HCT116 (cell line): ENCODE measurements around the gene CPLX4. TPM values are rescaled to one million over a fixed set of nuclear protein-coding genes. Genes with fewer than 3 reads are reported as not detected.

Experiments used
- ATAC-seq: fragments of 200-7000 bp; cut with Tn5 transposase; 2 replicates; pipeline ENCODE4 v1.9.1; 2020; ENCODE audit warnings: mild to moderate bottlenecking, moderate library complexity
- BruUV-seq: library from RNA; stranded (reverse); fragments of 400-500 nt; replicated peaks from 2 replicates; lab custom pipeline; 2021; lab: Mats Ljungman, UMichigan
- CTCF ChIA-PET: fragments of 300-600 bp; sonication (Branson Sonifier 250); formaldehyde crosslinking; loops from one replicate; lab custom pipeline; 2021; ENCODE audit warnings: antibody characterized with exemption; lab: Charles Lee
- POLR2A ChIA-PET: fragments of 300-600, 350-600 bp; sonication (Branson Sonifier 250); formaldehyde crosslinking; loops from one replicate; lab custom pipeline; 2021; ENCODE audit warnings: antibody characterized with exemption; lab: Charles Lee
- RAD21 ChIA-PET, 2 experiments: fragments of 300-600 bp; sonication (Branson Sonifier 250); formaldehyde crosslinking; loops; one replicate each; lab custom pipeline; 2023; ENCODE audit warnings: low total read pairs in 2 of 2; ENCODE audit not compliant: uncharacterized antibody in 2 of 2, unreplicated experiment in 2 of 2, low non-redundant PET in 1 of 2; lab: Charles Lee
- DNase-seq: peaks from one replicate; pipeline ENCODE4 v3.0.0-alpha.2; 2010; ENCODE audit warnings: low read depth, low spot score
- H2AFZ ChIP-seq: fragments of 200-600 bp; shearing (Covaris generic), sonication (generic); 2 replicates; pipeline ENCODE4 v1.6.1; 2017; ENCODE audit warnings: low read depth, mixed run types, mixed read lengths, antibody characterized with exemption, low read length; ENCODE audit not compliant: poor library complexity, severe bottlenecking
- H3K27ac ChIP-seq: 2 replicates; pipeline ENCODE4 v1.5.1; 2012; ENCODE audit warnings: low read depth, low read length
- H3K27me3 ChIP-seq: fragments of 200-600 bp; sonication (generic); 2 replicates; pipeline ENCODE4 v1.6.1; 2016; ENCODE audit warnings: mixed run types, low read length, mixed read lengths; ENCODE audit not compliant: insufficient read depth
- H3K36me3 ChIP-seq, 2 experiments: fragments of 200-500 bp in 1 of 2; fragments of 200-600 bp in 1 of 2; sonication (Bioruptor generic) in 1 of 2; sonication (generic) in 1 of 2; 2 replicates each; pipeline versions ENCODE4 v1.5.1 to v1.6.1; 2014 to 2016; ENCODE audit warnings: low read length in 2 of 2, inconsistent platforms in 1 of 2, mixed read lengths in 1 of 2, mixed run types in 1 of 2; ENCODE audit not compliant: insufficient read depth in 2 of 2, control insufficient read depth in 1 of 2
- H3K4me1 ChIP-seq, 2 experiments: fragments of 200-600 bp in 1 of 2; sonication (generic) in 1 of 2; 2 replicates each; pipeline versions ENCODE4 v1.5.1 to v1.6.1; 2012 to 2017; ENCODE audit warnings: low read length in 2 of 2, inconsistent platforms in 1 of 2, mild to moderate bottlenecking in 1 of 2, mixed read lengths in 1 of 2, mixed run types in 1 of 2, moderate library complexity in 1 of 2; ENCODE audit not compliant: insufficient read depth in 2 of 2, control insufficient read depth in 1 of 2
- H3K4me2 ChIP-seq: fragments of 200-600 bp; sonication (generic); 2 replicates; pipeline ENCODE4 v1.6.1; 2017; ENCODE audit warnings: mixed run types, low read length, mixed read lengths
- H3K4me3 ChIP-seq, 2 experiments: fragments of 200-600 bp in 1 of 2; sonication (generic) in 1 of 2; replicated peaks in 1 of 2; 2 replicates each; pipeline ENCODE4 v1.5.1; 2011 to 2016; ENCODE audit warnings: low read length in 2 of 2, control low read depth in 1 of 2, low read depth in 1 of 2, mild to moderate bottlenecking in 1 of 2, mixed read lengths in 1 of 2, mixed run types in 1 of 2
- H3K79me2 ChIP-seq: fragments of 200-600 bp; sonication (generic); 2 replicates; pipeline ENCODE4 v1.6.1; 2017; ENCODE audit warnings: mild to moderate bottlenecking, mixed run types, low read length, moderate library complexity, mixed read lengths; ENCODE audit not compliant: insufficient read depth
- H3K9ac ChIP-seq: fragments of 200-600 bp; sonication (generic); 2 replicates; pipeline ENCODE4 v1.6.1; 2016; ENCODE audit warnings: low read length, mixed read lengths
- H3K9me2 ChIP-seq: fragments of 200-600 bp; sonication (generic), shearing (Covaris generic); 2 replicates; pipeline ENCODE4 v1.6.1; 2017; ENCODE audit warnings: mixed run types, mild to moderate bottlenecking, moderate library complexity; ENCODE audit not compliant: insufficient read depth
- H3K9me3 ChIP-seq, 2 experiments: fragments of 200-500 bp in 1 of 2; fragments of 200-600 bp in 1 of 2; sonication (Bioruptor generic) in 1 of 2; sonication (generic) in 1 of 2; 2 replicates each; pipeline ENCODE4 v1.6.1; 2014 to 2017; ENCODE audit warnings: low read length in 2 of 2, mixed read lengths in 2 of 2, inconsistent platforms in 1 of 2, low read depth in 1 of 2, mild to moderate bottlenecking in 1 of 2, mixed run types in 1 of 2, moderate library complexity in 1 of 2; ENCODE audit not compliant: control insufficient read depth in 1 of 2, insufficient read depth in 1 of 2
- H4K20me1 ChIP-seq: fragments of 200-600 bp; sonication (generic), shearing (Covaris generic); 2 replicates; pipeline ENCODE4 v1.6.1; 2017; ENCODE audit warnings: mixed run types, mild to moderate bottlenecking, moderate library complexity; ENCODE audit not compliant: insufficient read depth
- POLR2A ChIP-seq: IDR thresholded peaks from 2 replicates; pipeline ENCODE4 v1.7.0; 2011; ENCODE audit warnings: borderline replicate concordance; ENCODE audit not compliant: insufficient read depth, insufficient read length; ENCODE audit errors: extremely low read depth
- RAD21 ChIP-seq: IDR thresholded peaks from 2 replicates; pipeline ENCODE4 v1.6.1; 2012; ENCODE audit warnings: low read depth, mild to moderate bottlenecking
- SIN3A ChIP-seq: IDR thresholded peaks from 2 replicates; pipeline ENCODE4 v1.6.1; 2012; ENCODE audit warnings: low read depth
- intact Hi-C: fragments of 100-400 bp; cut with micrococcal nuclease; formaldehyde crosslinking; loops from 2 replicates; pipeline ENCODE4 v1.10.0; 2022
- total RNA-seq: library from RNA; stranded (reverse); gene quantifications from one replicate; pipeline ENCODE4 v1.2.1, GENCODE V29; 2021; ENCODE audit not compliant: unreplicated experiment
- TF ChIP-seq, protein P1 (sequence below), 3 experiments: fragments of 200-600 bp in 1 of 3; sonication (generic) in 1 of 3; IDR thresholded peaks in 2 of 3; conservative IDR thresholded peaks in 1 of 3; 2 replicates each; pipeline ENCODE4 v1.5.1; 2012 to 2017; ENCODE audit warnings: low read depth in 2 of 3, low read length in 2 of 3, antibody characterized with exemption in 1 of 3, borderline replicate concordance in 1 of 3, control low read depth in 1 of 3, mild to moderate bottlenecking in 1 of 3, mixed read lengths in 1 of 3, mixed run types in 1 of 3, moderate library complexity in 1 of 3; ENCODE audit not compliant: insufficient read depth in 1 of 3
- TF ChIP-seq, protein P2 (sequence below): IDR thresholded peaks from 2 replicates; pipeline ENCODE4 v1.6.1; 2012
- TF ChIP-seq, protein P3 (sequence below): IDR thresholded peaks from 2 replicates; pipeline ENCODE4 v1.6.1; 2011; ENCODE audit warnings: mild to moderate bottlenecking, low read length, moderate library complexity; ENCODE audit not compliant: insufficient replicate concordance; ENCODE audit errors: extremely low read depth

The CPLX4 gene
- total RNA-seq, 1 experiment from 2014 or later: not detected

DNA sequence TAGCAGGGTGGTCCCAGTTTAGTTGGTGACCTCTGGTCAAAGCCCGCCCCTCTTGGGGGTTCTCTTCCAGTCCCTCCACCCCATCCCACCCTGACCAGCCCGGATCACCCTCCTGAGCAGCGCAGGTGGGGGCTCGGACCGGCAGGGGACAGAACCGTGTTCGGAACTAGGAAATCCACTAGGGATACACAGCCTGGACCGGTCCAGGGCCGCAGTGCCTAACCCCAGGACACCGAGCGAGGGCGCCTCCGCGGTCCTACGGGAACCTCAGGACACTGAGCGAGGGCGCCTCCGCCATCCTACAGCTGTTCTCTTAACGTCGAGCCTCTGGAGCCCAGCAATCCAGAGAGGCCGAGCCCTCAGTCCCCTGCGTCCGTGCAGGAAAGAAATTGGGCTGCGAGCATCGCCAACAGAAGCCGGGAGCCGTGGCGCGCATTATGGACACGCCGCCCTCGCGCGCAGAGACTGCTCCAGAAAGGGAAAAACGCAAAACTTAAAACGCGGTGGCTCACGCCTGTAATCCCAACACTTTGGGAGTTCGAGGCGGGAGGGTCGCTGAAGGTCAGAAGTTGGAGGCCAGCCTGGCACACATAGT is 53.7 kb downstream of the CPLX4 start:
- no peak overlapping the region for H3K4me3 ChIP-seq
- H3K27me3 ChIP-seq: peaks cover 9% of the 10 kb centered on the region
- DNase-seq: no peak
- no peaks in the 10 kb centered on the region for H3K9me2 ChIP-seq
- no peak overlapping the region for H3K4me2 ChIP-seq
- H3K79me2 ChIP-seq: no peaks in the 10 kb centered on the region
- no peaks in the 10 kb centered on the region for H3K36me3 ChIP-seq
- no peaks in the 10 kb centered on the region for H4K20me1 ChIP-seq
- ChIA-PET POLR2A (no interaction called here), RAD21 (no interaction called here), CTCF (no interaction called here)
- H2AFZ ChIP-seq: no peak overlapping the region
- TF ChIP-seq RAD21 (no peak), POLR2A (no peak), SIN3A (no peak)
- TF ChIP-seq, protein P1, sequence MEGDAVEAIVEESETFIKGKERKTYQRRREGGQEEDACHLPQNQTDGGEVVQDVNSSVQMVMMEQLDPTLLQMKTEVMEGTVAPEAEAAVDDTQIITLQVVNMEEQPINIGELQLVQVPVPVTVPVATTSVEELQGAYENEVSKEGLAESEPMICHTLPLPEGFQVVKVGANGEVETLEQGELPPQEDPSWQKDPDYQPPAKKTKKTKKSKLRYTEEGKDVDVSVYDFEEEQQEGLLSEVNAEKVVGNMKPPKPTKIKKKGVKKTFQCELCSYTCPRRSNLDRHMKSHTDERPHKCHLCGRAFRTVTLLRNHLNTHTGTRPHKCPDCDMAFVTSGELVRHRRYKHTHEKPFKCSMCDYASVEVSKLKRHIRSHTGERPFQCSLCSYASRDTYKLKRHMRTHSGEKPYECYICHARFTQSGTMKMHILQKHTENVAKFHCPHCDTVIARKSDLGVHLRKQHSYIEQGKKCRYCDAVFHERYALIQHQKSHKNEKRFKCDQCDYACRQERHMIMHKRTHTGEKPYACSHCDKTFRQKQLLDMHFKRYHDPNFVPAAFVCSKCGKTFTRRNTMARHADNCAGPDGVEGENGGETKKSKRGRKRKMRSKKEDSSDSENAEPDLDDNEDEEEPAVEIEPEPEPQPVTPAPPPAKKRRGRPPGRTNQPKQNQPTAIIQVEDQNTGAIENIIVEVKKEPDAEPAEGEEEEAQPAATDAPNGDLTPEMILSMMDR (IDR thresholded peaks at IDR 0.05 in 2 of 3, conservative IDR thresholded peaks at IDR 0.05 in 1 of 3; ENCODE audit: borderline replicate concordance in 1 of 3, insufficient read depth in 1 of 3, low read depth in 2 of 3, low read length in 2 of 3): no peak
- TF ChIP-seq, protein P2, sequence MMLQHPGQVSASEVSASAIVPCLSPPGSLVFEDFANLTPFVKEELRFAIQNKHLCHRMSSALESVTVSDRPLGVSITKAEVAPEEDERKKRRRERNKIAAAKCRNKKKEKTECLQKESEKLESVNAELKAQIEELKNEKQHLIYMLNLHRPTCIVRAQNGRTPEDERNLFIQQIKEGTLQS: no peak
- TF ChIP-seq, protein P3, sequence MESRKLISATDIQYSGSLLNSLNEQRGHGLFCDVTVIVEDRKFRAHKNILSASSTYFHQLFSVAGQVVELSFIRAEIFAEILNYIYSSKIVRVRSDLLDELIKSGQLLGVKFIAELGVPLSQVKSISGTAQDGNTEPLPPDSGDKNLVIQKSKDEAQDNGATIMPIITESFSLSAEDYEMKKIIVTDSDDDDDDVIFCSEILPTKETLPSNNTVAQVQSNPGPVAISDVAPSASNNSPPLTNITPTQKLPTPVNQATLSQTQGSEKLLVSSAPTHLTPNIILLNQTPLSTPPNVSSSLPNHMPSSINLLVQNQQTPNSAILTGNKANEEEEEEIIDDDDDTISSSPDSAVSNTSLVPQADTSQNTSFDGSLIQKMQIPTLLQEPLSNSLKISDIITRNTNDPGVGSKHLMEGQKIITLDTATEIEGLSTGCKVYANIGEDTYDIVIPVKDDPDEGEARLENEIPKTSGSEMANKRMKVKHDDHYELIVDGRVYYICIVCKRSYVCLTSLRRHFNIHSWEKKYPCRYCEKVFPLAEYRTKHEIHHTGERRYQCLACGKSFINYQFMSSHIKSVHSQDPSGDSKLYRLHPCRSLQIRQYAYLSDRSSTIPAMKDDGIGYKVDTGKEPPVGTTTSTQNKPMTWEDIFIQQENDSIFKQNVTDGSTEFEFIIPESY: no peak
- H3K9ac ChIP-seq: no peak overlapping the region
- peaks cover 0 to 5% of the 10 kb centered on the region in 2 experiments; a peak in 2 of 4 replicates for H3K4me1 ChIP-seq
- H3K27ac ChIP-seq: no peak overlapping the region
- no peak for ATAC-seq
- no TSS peak for BruUV-seq
- intact Hi-C loops: no loop called here
- H3K9me3 ChIP-seq: no peaks in the 10 kb centered on the region
